ENCODE data around the gene LYG1. TPM values are rescaled to one million over a fixed set of nuclear protein-coding genes. Genes with fewer than 3 reads are reported as not detected.
"Not testable (repeated sequence)": the region's sequence is repeated elsewhere in the genome, so short reads cannot be mapped to it uniquely, and the experiment has no call there.

The LYG1 gene
- total RNA-seq (2021; fragmentation: NEBNext Ultra II Directional; extraction: Animal tissue kit (Norgen Biotek cat#: 25700)), result 0.86 TPM in 1 of 2 replicates, not detected in the other
- 0.60 and 0.68 TPM in 2 replicates for polyA plus RNA-seq (2011; rRNA removed)
- polyA plus RNA-seq (2011; cell fraction: cytosol; rRNA removed), result 0.59 TPM
- polyA plus RNA-seq (2011; cell fraction: nucleus; rRNA removed), result 2.8 TPM
- 0.70 to 1.2 TPM (median 0.92 TPM) in 4 replicates for polyA plus RNA-seq (2012, experiment 1 of 2)
- not detected for polyA plus RNA-seq (2012, experiment 2 of 2)
- polyA plus RNA-seq (2013, experiment 1 of 2), result 0.45 TPM
- 0.44 TPM for polyA plus RNA-seq (2013, experiment 2 of 2)
- polyA minus RNA-seq (2011; rRNA and poly(A)+ RNA removed), result 0.44 and 0.54 TPM in 2 replicates
- not detected for polyA minus RNA-seq (2011; cell fraction: cytosol; rRNA and poly(A)+ RNA removed)
- polyA minus RNA-seq (2011; cell fraction: nucleus; rRNA and poly(A)+ RNA removed), result 0.60 TPM
- long read RNA-seq, experiment 1, result 0 reads
- long read RNA-seq, experiment 2, result 0 reads

DNA sequence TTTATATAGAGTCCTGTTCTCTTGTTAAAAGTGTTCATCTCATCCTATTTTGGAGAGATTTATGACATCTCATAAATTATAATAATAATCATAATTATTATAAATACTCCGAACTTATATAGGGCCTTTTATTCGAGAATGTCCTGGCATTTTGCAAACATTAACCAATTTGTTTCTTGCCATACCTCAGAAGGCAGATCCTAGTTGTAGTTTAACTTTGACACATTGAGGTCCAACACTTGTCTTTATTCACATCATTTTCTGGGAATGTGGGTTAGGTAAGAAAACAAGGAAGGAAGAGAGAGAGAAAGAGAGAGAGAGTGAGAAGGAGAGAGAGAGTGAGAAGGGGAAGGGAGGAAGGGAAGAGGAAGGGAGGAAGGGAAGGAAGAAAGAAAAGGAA, at the start of gene LYG1:
Gene LYG1 (minus strand): TSS at position 101 of the 400 bp plus-strand sequence. CDS start 5,527 bp downstream, outside the sequence.
- CTCF ChIA-PET (ENCODE audit: partially characterized antibody), result not testable (repeated sequence)
- WGBS, 2 experiments (ENCODE audit: extremely low coverage in 1 of 2, insufficient coverage in 1 of 2, insufficient read length in 1 of 2, insufficient replicate concordance in 2 of 2, low coverage in 1 of 2, low lambda C conversion rate in 2 of 2, missing lambda C conversion rate in 1 of 2), result 93% methylated on average over 2 of the region's 2 CpGs; no CpG with 5 or more reads in 1 of the 2 experiments

More for the DNA sequence above, at the start of gene LYG1:
- H2AFZ ChIP-seq (ENCODE audit: low read length); DNase-seq (ENCODE audit: low read depth in 1 of 2, low spot score in 2 of 2); H3K56ac ChIP-seq (replicated peaks; ENCODE audit: insufficient read length, low read depth, low read length); H4K91ac ChIP-seq (replicated peaks; ENCODE audit: insufficient read length, low read length); H4K20me1 ChIP-seq (replicated peaks in 1 of 2; ENCODE audit: control insufficient read depth in 1 of 2, insufficient read depth in 2 of 2, low read length in 2 of 2); H3K79me2 ChIP-seq (ENCODE audit: control insufficient read depth in 1 of 2, insufficient read depth in 2 of 2, low read length in 2 of 2); H3K79me1 ChIP-seq (ENCODE audit: low read depth, low read length); H3K23me2 ChIP-seq (ENCODE audit: low read depth, low read length); H3K27me3 ChIP-seq (replicated peaks in 1 of 4; ENCODE audit: control insufficient read depth in 3 of 4, extremely low read depth in 1 of 4, insufficient read depth in 3 of 4, low read length in 3 of 4); H2AK5ac ChIP-seq (ENCODE audit: low read depth, low read length); H3K14ac ChIP-seq (ENCODE audit: insufficient read length); H3K4me2 ChIP-seq (ENCODE audit: insufficient read depth in 1 of 2, low read depth in 2 of 2, low read length in 2 of 2); H3K4me3 ChIP-seq (ENCODE audit: extremely low read depth in 1 of 4, insufficient read depth in 2 of 4, low read depth in 3 of 4, low read length in 4 of 4); H3K9me3 ChIP-seq (ENCODE audit: insufficient read depth in 2 of 2, low read depth in 1 of 2, low read length in 1 of 2); H4K5ac ChIP-seq (ENCODE audit: insufficient read length, low read depth, low read length); H3K23ac ChIP-seq (ENCODE audit: insufficient read length); H3K18ac ChIP-seq (ENCODE audit: extremely low read depth, low read length); H3K9ac ChIP-seq (replicated peaks in 1 of 4; ENCODE audit: extremely low read depth in 1 of 4, low read depth in 3 of 4, low read length in 3 of 4); H3K4ac ChIP-seq (replicated peaks; ENCODE audit: insufficient read length, low read depth, low read length); H3K36me3 ChIP-seq (ENCODE audit: control insufficient read depth in 2 of 4, insufficient read depth in 4 of 4, low read length in 3 of 4); FAIRE-seq; H2BK12ac ChIP-seq (ENCODE audit: low read depth, low read length); H2BK120ac ChIP-seq (replicated peaks; ENCODE audit: low read depth, low read length); H2BK20ac ChIP-seq (ENCODE audit: low read length); H3K27ac ChIP-seq (ENCODE audit: low read depth, low read length); H4K8ac ChIP-seq (ENCODE audit: extremely low read depth, insufficient read depth, low read length); H3K4me1 ChIP-seq (replicated peaks in 1 of 4; ENCODE audit: control insufficient read depth in 3 of 4, insufficient read depth in 4 of 4, low read length in 3 of 4); POLR2A ChIA-PET (ENCODE audit: partially characterized antibody); H2BK5ac ChIP-seq (ENCODE audit: low read depth, low read length); H2BK15ac ChIP-seq (ENCODE audit: low read length): not testable (repeated sequence)

Data from H1 (cell line).